HL-60 (cell line): ENCODE data around the gene C20orf204.

Experiments
- DNase-seq, 2 experiments: peaks; one replicate each; pipeline ENCODE4 v3.0.0-alpha.2; 2010 to 2020; ENCODE audit warnings: low read depth in 1 of 2, low spot score in 1 of 2
- H3K27ac ChIP-seq: fragments of 250-450 bp; sonication (Bioruptor Pico); replicated peaks from 2 replicates; pipeline ENCODE4 v1.5.1; 2020; ENCODE audit warnings: mild to moderate bottlenecking, moderate library complexity
- H3K27me3 ChIP-seq: fragments of 250-450 bp; sonication (Bioruptor Pico); 2 replicates; pipeline ENCODE4 v1.5.1; 2021; ENCODE audit warnings: mild to moderate bottlenecking, moderate library complexity; ENCODE audit not compliant: insufficient read depth, poor library complexity, severe bottlenecking
- H3K4me3 ChIP-seq: replicated peaks from 2 replicates; pipeline ENCODE4 v1.5.1; 2011; ENCODE audit warnings: mild to moderate bottlenecking, control low read depth, low read length; ENCODE audit not compliant: insufficient read depth
- GABPA ChIP-seq: IDR thresholded peaks from 2 replicates; pipeline ENCODE4 v1.6.1; 2012; ENCODE audit warnings: low read depth
- POLR2AphosphoS5 ChIP-seq: IDR thresholded peaks from 2 replicates; pipeline ENCODE4 v1.6.1; 2012; ENCODE audit warnings: low read depth
- REST ChIP-seq: IDR thresholded peaks from 2 replicates; pipeline ENCODE4 v1.6.1; 2012; ENCODE audit warnings: low read depth; ENCODE audit not compliant: insufficient replicate concordance
- SPI1 ChIP-seq: IDR thresholded peaks from 2 replicates; pipeline ENCODE4 v1.6.1; 2012; ENCODE audit warnings: low read depth, mild to moderate bottlenecking, borderline replicate concordance
- TF ChIP-seq, protein P1 (sequence below): IDR thresholded peaks from one replicate; pipeline ENCODE4 v1.5.1; 2011; ENCODE audit warnings: low read length, control low read depth, inconsistent platforms; ENCODE audit not compliant: insufficient read depth

Gene C20orf204

DNA sequence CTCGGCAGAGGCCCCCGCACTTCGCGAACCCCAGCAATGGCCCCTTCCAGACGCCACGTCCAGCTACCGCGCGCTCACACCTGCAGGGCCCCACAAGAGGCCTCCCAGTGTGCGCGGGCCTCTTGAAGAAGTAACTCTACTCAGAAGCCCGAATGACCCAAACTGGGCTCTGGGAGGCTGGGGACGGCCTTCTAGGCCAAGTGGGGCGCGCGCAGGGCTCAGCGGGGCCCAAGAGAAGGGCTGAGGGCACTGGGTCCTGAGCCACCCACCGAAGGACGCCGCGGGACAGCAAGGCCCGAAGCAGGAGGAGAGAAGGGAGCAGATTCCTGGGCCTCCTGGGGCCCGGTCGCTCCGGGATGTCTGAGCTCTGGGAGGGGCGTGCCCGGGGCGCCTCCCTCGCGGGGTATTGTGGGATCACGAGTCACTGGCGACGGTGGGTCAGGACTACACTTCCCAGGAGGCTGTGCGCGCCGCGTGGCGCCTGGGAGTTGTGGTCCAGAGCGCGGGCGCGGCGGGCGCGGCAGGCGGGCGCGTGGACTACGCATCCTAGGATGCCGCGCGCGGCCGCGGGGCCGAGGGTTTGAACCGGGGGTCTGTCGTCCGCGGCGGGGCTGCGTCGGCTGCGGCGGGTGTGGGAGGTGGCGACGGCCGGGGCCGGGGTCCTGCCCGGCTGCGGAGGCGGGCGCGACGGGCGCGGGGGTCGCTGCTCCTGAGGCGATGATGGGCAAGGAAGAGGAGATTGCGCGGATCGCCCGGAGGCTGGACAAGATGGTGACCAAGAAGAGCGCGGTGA is 26.8 kb downstream of the C20orf204 start, which contains the start of gene TCEA2:
Gene TCEA2, plus strand, starts transcription at position 603 of the 793 bp plus-strand sequence. Its CDS starts 115 bp downstream, at position 718.
- peak within 1 kb of the TSS; percentile 90 for H3K4me3 ChIP-seq
- H3K27me3 ChIP-seq, result no peaks in the 10 kb centered on the region
- DNase-seq, result peak in 1 of 2 experiments; percentile 96
- TF ChIP-seq REST, result no peak
- no peak; the same call in 1 of the 2 replicates for TF ChIP-seq SPI1
- 0 out of 2 replicates have a peak, but pooled peaks have one; percentile 20 for TF ChIP-seq POLR2AphosphoS5
- TF ChIP-seq, protein P1, sequence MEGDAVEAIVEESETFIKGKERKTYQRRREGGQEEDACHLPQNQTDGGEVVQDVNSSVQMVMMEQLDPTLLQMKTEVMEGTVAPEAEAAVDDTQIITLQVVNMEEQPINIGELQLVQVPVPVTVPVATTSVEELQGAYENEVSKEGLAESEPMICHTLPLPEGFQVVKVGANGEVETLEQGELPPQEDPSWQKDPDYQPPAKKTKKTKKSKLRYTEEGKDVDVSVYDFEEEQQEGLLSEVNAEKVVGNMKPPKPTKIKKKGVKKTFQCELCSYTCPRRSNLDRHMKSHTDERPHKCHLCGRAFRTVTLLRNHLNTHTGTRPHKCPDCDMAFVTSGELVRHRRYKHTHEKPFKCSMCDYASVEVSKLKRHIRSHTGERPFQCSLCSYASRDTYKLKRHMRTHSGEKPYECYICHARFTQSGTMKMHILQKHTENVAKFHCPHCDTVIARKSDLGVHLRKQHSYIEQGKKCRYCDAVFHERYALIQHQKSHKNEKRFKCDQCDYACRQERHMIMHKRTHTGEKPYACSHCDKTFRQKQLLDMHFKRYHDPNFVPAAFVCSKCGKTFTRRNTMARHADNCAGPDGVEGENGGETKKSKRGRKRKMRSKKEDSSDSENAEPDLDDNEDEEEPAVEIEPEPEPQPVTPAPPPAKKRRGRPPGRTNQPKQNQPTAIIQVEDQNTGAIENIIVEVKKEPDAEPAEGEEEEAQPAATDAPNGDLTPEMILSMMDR, result no peak
- peak; percentile 50 for TF ChIP-seq GABPA
- H3K27ac ChIP-seq, result peak within 1 kb of the TSS; percentile 51

DNA sequence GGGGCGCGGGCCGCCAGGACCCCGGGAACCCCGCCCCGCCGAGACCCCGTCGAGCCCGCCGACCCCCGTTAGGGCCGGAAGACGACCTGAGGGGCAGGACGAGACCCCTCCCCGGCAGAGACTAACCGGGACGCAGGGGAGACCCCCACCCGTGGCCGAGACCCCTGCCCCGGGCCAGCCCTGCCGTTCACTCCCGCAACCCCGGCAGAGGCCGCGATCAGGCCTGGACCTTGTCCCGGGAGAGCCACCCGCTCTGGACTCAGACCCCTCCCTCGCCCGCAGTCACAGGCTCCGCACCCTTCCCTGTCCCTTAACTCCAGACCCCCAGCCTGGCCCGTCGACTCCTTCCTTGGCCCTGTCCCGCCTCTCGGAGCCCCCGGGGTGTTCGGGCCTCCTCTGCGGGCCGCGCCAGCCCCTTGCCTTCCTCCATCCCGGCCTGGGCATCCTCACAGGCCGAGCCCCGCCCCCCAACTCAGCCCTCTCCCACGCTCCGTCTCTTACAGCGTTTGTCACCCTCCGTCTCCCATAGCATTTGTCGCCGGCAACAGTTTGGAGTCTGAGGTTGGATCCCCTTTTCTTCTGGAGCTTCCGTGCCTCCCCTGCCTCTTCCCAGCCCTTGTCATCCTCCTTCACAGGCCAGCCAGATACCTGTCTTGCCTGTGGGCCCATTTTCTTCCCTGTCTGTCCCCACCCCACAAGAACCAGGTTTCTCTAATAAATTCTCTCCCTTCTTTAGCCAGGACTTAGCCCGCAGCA is 27.6 kb downstream of the C20orf204 start:
- H3K27me3 ChIP-seq, result no peaks in the 10 kb centered on the region
- no peak for DNase-seq
- TF ChIP-seq POLR2AphosphoS5 (no peak), SPI1 (no peak), REST (no peak), GABPA (no peak)
- TF ChIP-seq, protein P1, result no peak
- H3K4me3 ChIP-seq, result peak overlapping the region; percentile 90
- peak overlapping the region; percentile 51 for H3K27ac ChIP-seq

- Histone ChIP-seq H3K27me3 (no peaks in the 10 kb centered on the region), H3K27ac (no peak overlapping the region), H3K4me3 (no peak overlapping the region)
- TF ChIP-seq GABPA (no peak), REST (no peak), SPI1 (no peak), POLR2AphosphoS5 (no peak)
- TF ChIP-seq, protein P1, result no peak
- no peak for DNase-seq
Observed at GRCh38 chr20:64064145-64064698, 28.2 kb downstream of the C20orf204 start.
